IMR-90 (cell line): ENCODE data around the gene SYT17. TPM values are rescaled to one million over a fixed set of nuclear protein-coding genes. Genes with fewer than 3 reads are reported as not detected.

Source experiments
- ATAC-seq: fragments of 200-7000 bp; cut with Tn5 transposase; 2 replicates; pipeline ENCODE4 v1.9.1; 2020; ENCODE audit warnings: low read depth, mild to moderate bottlenecking, moderate library complexity
- BruUV-seq: library from RNA; stranded (reverse); fragments of 400-500 nt; replicated peaks from 2 replicates; lab custom pipeline; 2021; lab: Mats Ljungman, UMichigan
- CTCF ChIA-PET: fragments of 300-600 bp; formaldehyde crosslinking; extraction: SDS; loops from one replicate; lab custom pipeline; 2021; ENCODE audit warnings: antibody characterized with exemption; lab: Yijun Ruan, JAX
- POLR2A ChIA-PET: fragments of 300-600 bp; sonication (Branson Sonifier 250); formaldehyde crosslinking; loops from one replicate; lab custom pipeline; 2022; ENCODE audit warnings: antibody characterized with exemption; ENCODE audit not compliant: unreplicated experiment; lab: Charles Lee
- DNase-seq: peaks from one replicate; pipeline ENCODE4 v3.0.0; 2013
- H2AFZ ChIP-seq: replicated peaks from 2 replicates; pipeline ENCODE3; 2013; ENCODE audit warnings: low read length, mild to moderate bottlenecking; ENCODE audit not compliant: poor library complexity
- H2AK5ac ChIP-seq: 2 replicates; pipeline ENCODE4 v1.6.1; 2013; ENCODE audit warnings: low read depth, low read length, inconsistent platforms
- H2AK9ac ChIP-seq: replicated peaks from 2 replicates; pipeline ENCODE3; 2013; ENCODE audit warnings: mild to moderate bottlenecking, low read depth, low read length, moderate library complexity; ENCODE audit not compliant: poor library complexity
- H2BK120ac ChIP-seq: 2 replicates; pipeline ENCODE4 v1.6.1; 2013; ENCODE audit warnings: low read depth, low read length, inconsistent platforms
- H2BK15ac ChIP-seq: 3 replicates; pipeline ENCODE4 v1.6.1; 2013; ENCODE audit warnings: low read depth, low read length, inconsistent platforms
- H2BK20ac ChIP-seq: 2 replicates; pipeline ENCODE4 v1.6.1; 2013; ENCODE audit warnings: low read depth, mild to moderate bottlenecking, inconsistent platforms, low read length, moderate library complexity
- H2BK5ac ChIP-seq: 2 replicates; pipeline ENCODE4 v1.6.1; 2013; ENCODE audit warnings: mild to moderate bottlenecking, low read depth, low read length, inconsistent platforms; ENCODE audit not compliant: poor library complexity, severe bottlenecking
- H3K14ac ChIP-seq: replicated peaks from 2 replicates; pipeline ENCODE4 v1.6.1; 2013; ENCODE audit warnings: low read depth, low read length, inconsistent platforms
- H3K18ac ChIP-seq: 2 replicates; pipeline ENCODE4 v1.6.1; 2013; ENCODE audit warnings: low read depth, low read length, control low read depth
- H3K23ac ChIP-seq: 2 replicates; pipeline ENCODE4 v1.6.1; 2013; ENCODE audit warnings: low read depth, low read length, inconsistent platforms
- H3K27ac ChIP-seq: 2 replicates; pipeline ENCODE4 v1.5.1; 2013; ENCODE audit warnings: mild to moderate bottlenecking, control low read depth, low read length; ENCODE audit not compliant: insufficient read depth
- H3K27me3 ChIP-seq: 2 replicates; pipeline ENCODE4 v1.6.1; 2013; ENCODE audit warnings: low read length; ENCODE audit not compliant: control insufficient read depth, insufficient read depth
- H3K36me3 ChIP-seq: 2 replicates; pipeline ENCODE4 v1.6.1; 2013; ENCODE audit warnings: low read length, mixed read lengths; ENCODE audit not compliant: control insufficient read depth, insufficient read depth
- H3K4ac ChIP-seq: 2 replicates; pipeline ENCODE4 v1.6.1; 2013; ENCODE audit warnings: low read depth, low read length, inconsistent platforms
- H3K4me1 ChIP-seq: 2 replicates; pipeline ENCODE4 v1.6.1; 2013; ENCODE audit warnings: low read length, mixed read lengths; ENCODE audit not compliant: control insufficient read depth, insufficient read depth
- H3K4me2 ChIP-seq: 2 replicates; pipeline ENCODE4 v1.6.1; 2013; ENCODE audit warnings: low read depth, mild to moderate bottlenecking, control low read depth, low read length, moderate library complexity
- H3K4me3 ChIP-seq: 2 replicates; pipeline ENCODE4 v1.5.1; 2013; ENCODE audit warnings: low read depth, mild to moderate bottlenecking, control low read depth, low read length, moderate library complexity; ENCODE audit not compliant: insufficient read depth
- H3K56ac ChIP-seq: 2 replicates; pipeline ENCODE4 v1.6.1; 2013; ENCODE audit warnings: low read length, inconsistent platforms; ENCODE audit not compliant: insufficient read depth; ENCODE audit errors: extremely low read depth
- H3K79me1 ChIP-seq, 2 experiments: 2 replicates each; pipeline ENCODE4 v1.6.1; 2013; ENCODE audit warnings: low read length in 2 of 2, inconsistent platforms in 1 of 2, low read depth in 1 of 2
- H3K9ac ChIP-seq: 2 replicates; pipeline ENCODE4 v1.6.1; 2013; ENCODE audit warnings: low read depth, low read length, control low read depth
- H3K9me1 ChIP-seq: 2 replicates; pipeline ENCODE4 v1.6.1; 2013; ENCODE audit warnings: low read length, inconsistent platforms; ENCODE audit not compliant: insufficient read depth
- H3K9me3 ChIP-seq: 2 replicates; pipeline ENCODE4 v1.6.1; 2013; ENCODE audit warnings: low read length; ENCODE audit not compliant: control insufficient read depth, insufficient read depth
- H4K20me1 ChIP-seq: 2 replicates; pipeline ENCODE4 v1.6.1; 2013; ENCODE audit warnings: low read length, inconsistent platforms; ENCODE audit not compliant: insufficient read depth
- H4K5ac ChIP-seq: 2 replicates; pipeline ENCODE4 v1.6.1; 2013; ENCODE audit warnings: mild to moderate bottlenecking, low read depth, low read length, control low read depth
- H4K8ac ChIP-seq, 2 experiments: 2 replicates each; pipeline ENCODE4 v1.6.1; 2013; ENCODE audit warnings: low read depth in 2 of 2, low read length in 2 of 2, control low read depth in 1 of 2, inconsistent platforms in 1 of 2
- H4K91ac ChIP-seq: 2 replicates; pipeline ENCODE4 v1.6.1; 2013; ENCODE audit warnings: low read depth, low read length, inconsistent platforms; ENCODE audit not compliant: insufficient read depth
- CEBPB ChIP-seq: IDR thresholded peaks from 2 replicates; pipeline ENCODE4 v1.6.1; 2012; ENCODE audit warnings: low read depth, low read length, improper control_type of control experiment
- CHD1 ChIP-seq: IDR thresholded peaks from 2 replicates; pipeline ENCODE4 v1.6.1; 2012; ENCODE audit warnings: low read depth, low read length, improper control_type of control experiment
- FOS ChIP-seq: fragments of 150-350 bp; IDR thresholded peaks from 2 replicates; pipeline ENCODE4 v1.6.1; 2016; ENCODE audit warnings: low read depth, low read length
- MXI1 ChIP-seq: IDR thresholded peaks from 2 replicates; pipeline ENCODE4 v1.6.1; 2012; ENCODE audit warnings: low read depth, mild to moderate bottlenecking, low read length, moderate library complexity, borderline replicate concordance
- POLR2A ChIP-seq: IDR thresholded peaks from 2 replicates; pipeline ENCODE4 v1.6.1; 2012; ENCODE audit warnings: mild to moderate bottlenecking, low read depth, low read length
- RAD21 ChIP-seq: IDR thresholded peaks from 2 replicates; pipeline ENCODE4 v1.6.1; 2012; ENCODE audit warnings: low read length, improper control_type of control experiment
- RCOR1 ChIP-seq: IDR thresholded peaks from 2 replicates; pipeline ENCODE4 v1.6.1; 2012; ENCODE audit warnings: mild to moderate bottlenecking, low read length, improper control_type of control experiment; ENCODE audit not compliant: insufficient replicate concordance
- RFX5 ChIP-seq: IDR thresholded peaks from 2 replicates; pipeline ENCODE4 v1.8.0; 2012; ENCODE audit warnings: low read depth, mild to moderate bottlenecking, low read length, moderate library complexity
- SMC3 ChIP-seq: fragments of 150-350 bp; IDR thresholded peaks from 2 replicates; pipeline ENCODE4 v1.6.1; 2016; ENCODE audit warnings: low read depth, mild to moderate bottlenecking, antibody characterized with exemption, low read length, moderate library complexity
- WGBS, 2 experiments: methylation state at CpG; one replicate each; pipeline versions ENCODE4 v1.1.5 to v1.1.7; 2013; ENCODE audit warnings: missing lambda C conversion rate in 2 of 2; ENCODE audit not compliant: insufficient read length in 1 of 2; ENCODE audit errors: extremely low coverage in 2 of 2; 5-methylcytosine and 5-hydroxymethylcytosine counted together
- dilution Hi-C: fragments of 300-500 bp; cut with HindIII; formaldehyde crosslinking; loops from one replicate; pipeline ENCODE4 v1.14.3; 2018; ENCODE audit warnings: low sequenced_read_pairs; ENCODE audit not compliant: unreplicated experiment
- in situ Hi-C: fragments of 300-500 bp; cut with MboI; formaldehyde crosslinking; loops from 3 replicates; pipeline ENCODE4 v1.14.3; 2019; ENCODE audit warnings: low sequenced_read_pairs, inconsistent platforms, mixed read lengths
- intact Hi-C: fragments of 100-400 bp; cut with micrococcal nuclease; formaldehyde crosslinking; loops from 2 replicates; pipeline ENCODE4 v1.10.0; 2022
- polyA plus RNA-seq, 3 experiments: library from polyadenylated mRNA; depleted of rRNA; stranded (reverse); fragments of >200 nt; gene quantifications; 2 replicates each; pipeline ENCODE4 v1.2.3, GENCODE V29; 2012; ENCODE audit warnings: low replicate concordance in 1 of 3
- total RNA-seq: library from RNA; depleted of rRNA; stranded (reverse); fragments of >200 nt; gene quantifications from 2 replicates; pipeline ENCODE4 v1.2.3, GENCODE V29; 2012

SYT17 gene
- total and polyA plus RNA-seq, 2 of the 4 experiments (the other 2 are of a cell fraction) = not detected

DNA sequence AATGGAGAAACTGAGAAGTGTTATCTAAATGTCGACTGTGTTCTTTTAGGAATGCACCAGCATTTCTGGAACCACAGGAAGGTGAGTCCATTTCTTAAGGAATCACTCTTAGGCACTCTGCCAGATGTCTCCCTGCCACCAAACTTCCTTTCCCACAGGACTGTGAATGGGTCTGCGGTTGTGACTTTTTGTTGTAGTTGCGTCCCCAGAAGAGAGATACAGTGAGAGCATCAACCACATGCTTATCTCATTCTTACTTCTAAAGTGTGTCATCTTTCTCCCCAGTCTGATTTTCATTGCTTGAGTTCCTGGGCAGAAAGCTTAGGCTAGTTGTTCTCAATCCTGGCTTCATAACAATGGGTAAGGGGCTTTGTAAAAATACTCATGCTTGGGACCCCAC is 40.8 kb upstream of the SYT17 start:
- H4K8ac ChIP-seq = no peak overlapping the region
- intact Hi-C loops = no loop called here
- in situ Hi-C loops = no loop called here
- no peak overlapping the region for H3K4me3 ChIP-seq
- no peak overlapping the region for H3K56ac ChIP-seq
- H3K79me1 ChIP-seq = peaks cover 5 to 30% of the 10 kb centered on the region in 2 experiments; a peak in 3 of 4 replicates
- H3K27ac ChIP-seq = no peak overlapping the region
- no peak for ATAC-seq
- H3K4ac ChIP-seq = 0 out of 2 replicates have a peak overlapping the region, but pooled peaks have one; percentile 5
- H2AK9ac ChIP-seq = no peak overlapping the region
- no peak overlapping the region for H4K91ac ChIP-seq
- WGBS, 2 experiments = no CpG with 5 or more reads among the region's 3 CpGs
- H2BK120ac ChIP-seq = no peak overlapping the region
- no TSS peak for BruUV-seq
- no peak overlapping the region for H3K4me2 ChIP-seq
- no peak overlapping the region for H4K5ac ChIP-seq
- no peak overlapping the region for H2BK15ac ChIP-seq
- no peak overlapping the region for H3K23ac ChIP-seq
- H3K27me3 ChIP-seq = no peaks in the 10 kb centered on the region
- H3K36me3 ChIP-seq = peaks cover 5% of the 10 kb centered on the region
- peaks cover 16% of the 10 kb centered on the region for H3K4me1 ChIP-seq
- no peak overlapping the region for H2AFZ ChIP-seq
- H3K9me3 ChIP-seq = no peaks in the 10 kb centered on the region
- peaks cover 5% of the 10 kb centered on the region; the same call in 1 of the 2 replicates for H4K20me1 ChIP-seq
- no peak overlapping the region for H2AK5ac ChIP-seq
- H2BK20ac ChIP-seq = 0 out of 2 replicates have a peak overlapping the region, but pooled peaks have one; percentile 3
- POLR2A ChIA-PET = no interaction called here
- peaks cover 18% of the 10 kb centered on the region for H3K9me1 ChIP-seq
- CTCF ChIA-PET = interaction anchor here (0.6 kb wide), 1 partner anchor 718 kb away, joined by 3 read pairs; no protein-coding TSS in a partner anchor
- no peak overlapping the region for H2BK5ac ChIP-seq
- no peak for DNase-seq
- no peak overlapping the region for H3K14ac ChIP-seq
- no peak overlapping the region for H3K18ac ChIP-seq
- no peak for TF ChIP-seq RFX5
- no peak for TF ChIP-seq SMC3
- TF ChIP-seq RCOR1 = no peak
- TF ChIP-seq FOS = no peak
- TF ChIP-seq MXI1 = no peak
- TF ChIP-seq POLR2A = no peak
- no peak for TF ChIP-seq CHD1
- no peak for TF ChIP-seq CEBPB
- no peak for TF ChIP-seq RAD21
- dilution Hi-C loops = no loop called here
- no peak overlapping the region for H3K9ac ChIP-seq
